HG03103 (cell line): ENCODE results near the gene AMY2A.
"Not testable (repeated sequence)": the region's sequence is repeated elsewhere in the genome, so short reads cannot be mapped to it uniquely, and the experiment has no call there.

Experiments
- ATAC-seq: cut with Tn5 transposase; IDR thresholded peaks from one replicate; pipeline ENCODE4 v1.9.1; 2021; ENCODE audit warnings: low read depth; ENCODE audit not compliant: unreplicated experiment

The AMY2A gene

GRCh38 chr1:103616994-103617477 is at the start of gene AMY2A:
Gene AMY2A, plus strand, starts transcription at chr1:103617427. Its CDS starts 14 bp downstream, at chr1:103617441.
- ATAC-seq, result not testable (repeated sequence)

- ATAC-seq, result no peak
These were observed 47.7 kb upstream of the AMY2A start for GRCh38 chr1:103569493-103569892.

- ATAC-seq, result not testable (repeated sequence)
These were observed 45.9 kb upstream of the AMY2A start, which contains the start of gene AMY2B for GRCh38 chr1:103571289-103571688. Gene AMY2B, plus strand, starts transcription at chr1:103571589. Its CDS starts 14 bp downstream, at chr1:103571603.

GRCh38 chr1:103576065-103576464 is 41.2 kb upstream of the AMY2A start:
- ATAC-seq, result no peak

GRCh38 chr1:103576784-103577183 is 40.4 kb upstream of the AMY2A start:
- not testable (repeated sequence) for ATAC-seq

- no peak for ATAC-seq
These were observed 34.8 kb upstream of the AMY2A start for GRCh38 chr1:103582464-103582863.

- no peak for ATAC-seq
These were observed 33.3 kb upstream of the AMY2A start for GRCh38 chr1:103583887-103584286.

GRCh38 chr1:103584537-103584936 is 32.7 kb upstream of the AMY2A start:
- no peak for ATAC-seq

- ATAC-seq, result not testable (repeated sequence)
These were observed 14.5 kb upstream of the AMY2A start for GRCh38 chr1:103602740-103603139.

GRCh38 chr1:103616362-103616761 is 865 bp upstream of the AMY2A start:
- ATAC-seq, result no peak

GRCh38 chr1:103627436-103627835 is 10.2 kb downstream of the AMY2A start:
- ATAC-seq, result not testable (repeated sequence)

GRCh38 chr1:103641194-103641593 is 24.0 kb downstream of the AMY2A start:
- not testable (repeated sequence) for ATAC-seq

- not testable (repeated sequence) for ATAC-seq
These were observed 26.7 kb downstream of the AMY2A start for GRCh38 chr1:103643908-103644307.

- not testable (repeated sequence) for ATAC-seq
These were observed 33.1 kb downstream of the AMY2A start for GRCh38 chr1:103650305-103650704.

- ATAC-seq, result not testable (repeated sequence)
These were observed 33.7 kb downstream of the AMY2A start for GRCh38 chr1:103650889-103651288.

GRCh38 chr1:103654133-103654532 is 36.9 kb downstream of the AMY2A start:
- ATAC-seq, result not testable (repeated sequence)

GRCh38 chr1:103655460-103655859 is 38.2 kb downstream of the AMY2A start, which contains the start of gene AMY1A:
Gene AMY1A, plus strand, starts transcription at chr1:103655760. Its CDS starts 571 bp downstream, at chr1:103656331.
- ATAC-seq, result not testable (repeated sequence)
